Brain microvascular endothelial cell (primary cell): ENCODE measurements around the gene BTN2A1.
A peak's percentile ranks its signal among the peaks of the same experiment; 100 is the strongest.
"Not testable (repeated sequence)": the region's sequence is repeated elsewhere in the genome, so short reads cannot be mapped to it uniquely, and the experiment has no call there.

Experiments used
- DNase-seq: peaks from one replicate; pipeline ENCODE4 v3.0.0-alpha.2; 2020
- H3K27ac ChIP-seq: fragments of 250-450 bp; sonication (Bioruptor Pico); 2 replicates; pipeline ENCODE4 v1.5.1; 2020; ENCODE audit warnings: mild to moderate bottlenecking, moderate library complexity
- H3K27me3 ChIP-seq: fragments of 250-450 bp; sonication (Bioruptor Pico); replicated peaks from 2 replicates; pipeline ENCODE4 v1.5.1; 2020; ENCODE audit warnings: mild to moderate bottlenecking
- H3K36me3 ChIP-seq: fragments of 250-450 bp; sonication (Bioruptor Pico); replicated peaks from 2 replicates; pipeline ENCODE4 v1.5.1; 2020; ENCODE audit warnings: mild to moderate bottlenecking
- H3K4me3 ChIP-seq: 2 replicates; pipeline ENCODE4 v1.5.1; 2011; ENCODE audit warnings: low read depth, mild to moderate bottlenecking, control low read depth, low read length, moderate library complexity
- in situ Hi-C: cut with HindIII; loops from 2 replicates; pipeline ENCODE4 v1.10.0; 2017; ENCODE audit warnings: low sequenced_read_pairs, low pct_ligation_motif_present
- TF ChIP-seq, protein P1 (sequence below): IDR thresholded peaks from 2 replicates; pipeline ENCODE4 v1.5.1; 2011; ENCODE audit warnings: low read depth, mild to moderate bottlenecking, moderate library complexity, low read length, control low read depth, inconsistent platforms; ENCODE audit errors: missing control alignments

Gene BTN2A1

GRCh38 chr6:26414281-26414680 lies 43.5 kb upstream of the BTN2A1 start:
- Histone ChIP-seq H3K27ac (no peak overlapping the region), H3K36me3 (no peaks in the 10 kb centered on the region), H3K4me3 (no peak overlapping the region), H3K27me3 (no peaks in the 10 kb centered on the region)
- in situ Hi-C loops = no loop called here
- TF ChIP-seq, protein P1, sequence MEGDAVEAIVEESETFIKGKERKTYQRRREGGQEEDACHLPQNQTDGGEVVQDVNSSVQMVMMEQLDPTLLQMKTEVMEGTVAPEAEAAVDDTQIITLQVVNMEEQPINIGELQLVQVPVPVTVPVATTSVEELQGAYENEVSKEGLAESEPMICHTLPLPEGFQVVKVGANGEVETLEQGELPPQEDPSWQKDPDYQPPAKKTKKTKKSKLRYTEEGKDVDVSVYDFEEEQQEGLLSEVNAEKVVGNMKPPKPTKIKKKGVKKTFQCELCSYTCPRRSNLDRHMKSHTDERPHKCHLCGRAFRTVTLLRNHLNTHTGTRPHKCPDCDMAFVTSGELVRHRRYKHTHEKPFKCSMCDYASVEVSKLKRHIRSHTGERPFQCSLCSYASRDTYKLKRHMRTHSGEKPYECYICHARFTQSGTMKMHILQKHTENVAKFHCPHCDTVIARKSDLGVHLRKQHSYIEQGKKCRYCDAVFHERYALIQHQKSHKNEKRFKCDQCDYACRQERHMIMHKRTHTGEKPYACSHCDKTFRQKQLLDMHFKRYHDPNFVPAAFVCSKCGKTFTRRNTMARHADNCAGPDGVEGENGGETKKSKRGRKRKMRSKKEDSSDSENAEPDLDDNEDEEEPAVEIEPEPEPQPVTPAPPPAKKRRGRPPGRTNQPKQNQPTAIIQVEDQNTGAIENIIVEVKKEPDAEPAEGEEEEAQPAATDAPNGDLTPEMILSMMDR = no peak
- DNase-seq = no peak

GRCh38 chr6:26415036-26415614 lies 42.6 kb upstream of the BTN2A1 start:
- in situ Hi-C loops = no loop called here
- no peak for DNase-seq

GRCh38 chr6:26415791-26416190 lies 42.0 kb upstream of the BTN2A1 start:
- Histone ChIP-seq H3K27ac (no peak overlapping the region), H3K27me3 (no peaks in the 10 kb centered on the region), H3K36me3 (no peaks in the 10 kb centered on the region), H3K4me3 (no peak overlapping the region)
- in situ Hi-C loops = no loop called here
- TF ChIP-seq, protein P1 = no peak
- DNase-seq = no peak

More at GRCh38 chr6:26415036-26415614, 42.6 kb upstream of the BTN2A1 start:
- Histone ChIP-seq H3K36me3 (no peaks in the 10 kb centered on the region), H3K27me3 (no peaks in the 10 kb centered on the region), H3K27ac (no peak overlapping the region), H3K4me3 (no peak overlapping the region)
- TF ChIP-seq, protein P1 = no peak

DNA sequence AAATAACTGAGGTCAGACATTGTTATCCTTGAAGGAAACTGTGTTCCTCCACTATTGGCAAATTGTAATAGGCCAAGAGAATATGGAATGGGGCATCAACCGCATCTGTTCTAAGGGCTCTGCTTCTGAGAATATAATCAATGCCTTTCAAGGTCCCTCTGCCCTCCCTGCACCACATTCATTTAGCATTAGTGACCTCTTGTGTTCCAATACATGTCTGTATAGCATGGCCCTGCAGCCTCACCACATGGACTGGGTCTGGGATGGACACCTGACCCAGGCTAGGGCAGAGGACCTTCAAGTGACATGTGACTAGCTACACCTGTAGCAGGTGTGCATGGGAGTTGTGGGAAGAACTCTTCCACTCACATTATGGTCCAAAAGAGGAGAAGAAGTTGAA lies 41.5 kb upstream of the BTN2A1 start:
- DNase-seq = no peak

GRCh38 chr6:26418077-26418476 lies 39.7 kb upstream of the BTN2A1 start:
- H3K4me3 ChIP-seq, H3K27me3 ChIP-seq, H3K36me3 ChIP-seq, H3K27ac ChIP-seq, DNase-seq, in situ Hi-C loops: not testable (repeated sequence)

More for the DNA sequence above, 41.5 kb upstream of the BTN2A1 start:
- in situ Hi-C loops = no loop called here
- no peak overlapping the region for H3K4me3 ChIP-seq
- H3K27ac ChIP-seq = no peak overlapping the region
- H3K27me3 ChIP-seq = no peaks in the 10 kb centered on the region
- H3K36me3 ChIP-seq = no peaks in the 10 kb centered on the region
- TF ChIP-seq, protein P1 = no peak

DNA sequence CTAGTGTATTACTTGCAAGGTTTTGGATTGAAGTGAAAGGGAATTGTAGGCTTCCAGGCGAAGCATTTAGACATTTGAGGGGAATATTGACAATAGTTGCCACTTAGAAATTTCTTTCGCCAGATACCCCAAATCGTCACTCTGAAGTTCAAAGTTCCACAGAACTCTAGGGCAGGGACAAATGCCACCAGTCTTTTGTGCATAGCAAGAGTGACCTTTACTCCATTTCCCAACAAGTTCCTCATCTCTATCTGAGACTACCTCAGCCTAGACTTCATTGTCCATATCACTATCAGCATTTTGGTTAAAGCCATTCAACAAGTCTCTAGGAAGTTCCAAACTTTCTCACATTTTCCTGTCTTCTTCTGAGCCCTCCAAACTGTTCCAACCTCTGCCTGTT lies 39.0 kb upstream of the BTN2A1 start:
- H3K27me3 ChIP-seq, DNase-seq, H3K27ac ChIP-seq, H3K36me3 ChIP-seq, in situ Hi-C loops, H3K4me3 ChIP-seq: not testable (repeated sequence)

DNA sequence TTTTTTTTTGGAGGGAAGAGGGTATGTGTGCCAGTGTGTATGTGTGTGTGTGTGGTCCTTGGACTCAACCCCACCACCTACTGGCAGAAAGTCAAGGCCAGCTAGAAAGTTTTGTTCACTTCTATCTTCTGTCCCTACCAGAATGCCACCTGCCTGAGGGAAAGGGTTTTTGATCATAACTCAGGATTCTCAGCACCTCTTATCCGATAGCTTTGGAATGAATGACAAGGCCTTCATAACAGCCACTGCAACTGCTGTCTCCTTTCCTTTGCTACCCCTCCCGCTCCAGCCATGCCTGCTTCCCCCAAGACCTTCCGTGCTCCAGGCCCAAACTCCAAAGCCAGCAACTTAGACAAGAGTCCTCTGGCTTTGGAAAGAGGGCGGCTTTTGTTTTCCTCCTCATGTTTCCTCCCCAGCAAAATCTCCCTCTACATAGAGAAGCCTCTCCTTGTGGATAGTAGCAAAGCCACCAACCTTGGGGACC lies 37.0 kb upstream of the BTN2A1 start:
- Histone ChIP-seq H3K27ac (peak overlapping the region; percentile 50), H3K4me3 (peak overlapping the region; percentile 34), H3K36me3 (no peaks in the 10 kb centered on the region), H3K27me3 (no peaks in the 10 kb centered on the region)
- DNase-seq = peak; percentile 31
- TF ChIP-seq, protein P1 = peak; percentile 73
- in situ Hi-C loops = no loop called here
